Stimulated activated CD8-positive, alpha-beta memory T cell treated with anti-CD3 and anti-CD28 coated beads, Interleukin-7, amount 100 ng/mL, for 24 hours (primary cell): ENCODE results near the gene CCND2.
"Not testable (repeated sequence)": the region's sequence is repeated elsewhere in the genome, so short reads cannot be mapped to it uniquely, and the experiment has no call there.

ENCODE experiments used
- DNase-seq: peaks from one replicate; pipeline ENCODE4 v3.0.0-alpha.2; 2020; ENCODE audit warnings: low read depth

The CCND2 gene

DNA sequence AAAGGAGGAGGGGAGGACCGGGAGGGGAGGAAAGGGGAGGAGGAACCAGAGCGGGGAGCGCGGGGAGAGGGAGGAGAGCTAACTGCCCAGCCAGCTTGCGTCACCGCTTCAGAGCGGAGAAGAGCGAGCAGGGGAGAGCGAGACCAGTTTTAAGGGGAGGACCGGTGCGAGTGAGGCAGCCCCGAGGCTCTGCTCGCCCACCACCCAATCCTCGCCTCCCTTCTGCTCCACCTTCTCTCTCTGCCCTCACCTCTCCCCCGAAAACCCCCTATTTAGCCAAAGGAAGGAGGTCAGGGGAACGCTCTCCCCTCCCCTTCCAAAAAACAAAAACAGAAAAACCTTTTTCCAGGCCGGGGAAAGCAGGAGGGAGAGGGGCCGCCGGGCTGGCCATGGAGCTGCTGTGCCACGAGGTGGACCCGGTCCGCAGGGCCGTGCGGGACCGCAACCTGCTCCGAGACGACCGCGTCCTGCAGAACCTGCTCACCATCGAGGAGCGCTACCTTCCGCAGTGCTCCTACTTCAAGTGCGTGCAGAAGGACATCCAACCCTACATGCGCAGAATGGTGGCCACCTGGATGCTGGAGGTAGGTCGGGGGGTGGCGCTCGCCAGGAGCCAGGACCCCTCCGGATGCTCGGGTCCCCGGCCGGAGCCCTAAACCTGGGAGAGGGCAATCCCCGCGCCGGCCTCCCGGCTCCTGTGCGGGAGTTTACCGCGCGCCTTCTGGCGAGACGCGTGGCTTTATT is at the start of gene CCND2:
TSS of gene CCND2 (plus strand) at position 111 of the 744 bp plus-strand sequence. CDS start at position 390, 279 bp downstream.
- no peak for DNase-seq

DNA sequence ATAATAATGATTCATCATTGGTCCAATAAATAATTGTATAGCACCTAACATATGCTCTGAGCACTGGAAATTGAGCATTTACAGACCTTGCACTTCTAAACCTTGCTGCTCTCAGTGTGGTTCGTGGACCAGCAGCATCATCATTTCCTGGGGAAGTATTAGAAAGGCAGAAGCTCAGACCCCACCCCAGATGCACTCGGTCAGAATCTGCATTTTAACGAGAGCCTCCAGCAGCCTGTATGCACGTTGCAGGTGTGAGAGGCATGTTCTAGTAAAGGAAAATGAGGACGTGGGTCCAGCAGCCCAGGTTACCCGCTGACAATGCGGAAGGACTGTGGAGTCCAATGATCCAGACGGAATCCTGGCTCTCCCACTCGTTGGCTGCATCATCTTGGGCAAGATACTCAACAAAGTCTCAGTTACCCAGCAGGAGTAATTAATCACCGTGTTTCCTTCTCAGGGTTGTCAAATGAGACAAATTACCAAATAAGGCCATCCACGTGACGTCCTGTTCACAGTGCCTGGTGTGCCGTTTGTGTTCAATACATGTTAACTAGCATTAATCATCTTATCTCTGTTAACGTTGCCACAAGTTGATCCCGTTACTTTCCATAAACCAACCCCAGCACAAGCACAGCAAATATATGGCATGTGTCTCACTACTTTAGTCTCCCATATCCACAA is 49.2 kb upstream of the CCND2 start:
- DNase-seq: no peak

DNA sequence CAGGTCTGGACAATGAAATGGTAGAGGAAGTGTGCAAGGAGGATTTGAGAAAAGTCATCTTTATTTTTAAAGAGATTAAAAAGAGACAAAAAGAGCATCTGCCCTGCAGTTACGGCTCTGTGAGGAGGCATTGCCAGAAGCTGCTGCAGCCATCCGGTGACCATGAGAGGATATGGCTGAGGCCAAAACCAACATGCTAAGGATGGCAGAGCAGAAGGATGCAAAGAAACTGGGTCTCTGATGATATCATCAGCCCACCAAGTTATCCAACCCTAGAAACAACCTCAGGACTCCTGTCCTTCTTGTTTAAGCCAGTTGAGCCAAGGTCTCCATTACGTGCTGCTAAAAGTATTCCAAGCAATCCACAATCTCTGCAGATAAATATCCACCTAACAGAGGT is 48.0 kb upstream of the CCND2 start:
- no peak for DNase-seq

DNA sequence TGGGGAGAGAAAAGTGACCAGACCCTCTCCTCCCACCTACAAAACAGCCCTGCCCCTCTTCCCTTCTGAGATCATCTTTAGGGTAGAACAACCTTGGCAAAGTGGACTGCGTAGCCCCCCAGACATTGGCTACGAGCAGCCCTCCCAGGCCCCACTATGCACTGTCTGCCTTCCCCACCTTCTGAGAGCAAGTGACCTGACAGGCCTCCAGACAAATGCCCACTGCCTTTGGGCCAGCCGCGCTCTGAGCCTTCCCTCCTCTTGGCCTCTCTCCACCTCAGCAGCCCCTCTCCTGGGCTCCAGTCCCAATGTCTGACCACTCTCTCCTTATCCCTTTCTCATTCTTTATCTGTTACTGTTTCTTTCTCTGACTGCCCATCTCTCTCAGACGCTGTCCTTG is 46.5 kb upstream of the CCND2 start:
- no peak for DNase-seq

DNA sequence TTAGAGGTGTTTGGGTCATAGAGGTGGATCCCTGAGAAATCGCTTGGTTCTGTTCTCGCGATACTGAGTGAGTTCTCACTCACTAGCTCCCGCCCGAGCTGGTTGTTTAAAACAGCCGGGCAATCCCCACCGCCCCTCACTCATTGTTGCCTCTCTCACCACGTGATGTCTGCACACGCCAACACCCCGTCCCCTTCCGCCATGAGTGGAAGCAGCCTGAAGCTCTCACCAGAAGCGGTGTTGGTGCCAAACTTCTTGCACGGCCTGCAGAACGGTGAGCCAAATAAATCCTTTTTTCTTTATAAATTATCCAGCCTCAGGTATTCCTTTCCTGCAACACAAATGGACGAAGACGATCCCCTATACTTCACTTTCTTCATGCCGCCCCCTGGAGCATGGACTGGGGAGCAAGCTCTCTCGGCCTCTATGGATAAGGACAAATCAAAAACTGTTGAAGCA is 45.4 kb upstream of the CCND2 start:
- DNase-seq: no peak

DNA sequence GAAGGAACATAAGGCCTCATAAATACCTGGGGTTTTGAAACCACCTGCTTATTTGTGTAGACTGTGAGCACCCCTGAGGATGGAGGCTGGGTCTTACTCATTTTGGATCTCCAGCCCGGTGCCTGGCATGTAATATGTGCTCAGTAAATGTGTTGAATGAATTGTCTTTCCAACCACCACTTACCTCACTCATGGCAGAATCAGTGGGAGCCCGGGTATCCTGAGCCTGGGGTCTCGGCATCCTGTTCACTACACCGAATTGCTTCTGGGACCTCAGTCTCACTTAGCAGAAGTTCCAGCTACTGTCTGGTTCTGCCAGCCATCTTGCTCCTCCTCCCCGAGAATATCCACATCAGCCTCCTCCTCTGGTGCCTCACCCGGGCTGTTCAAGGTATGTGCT is 43.0 kb upstream of the CCND2 start:
- no peak for DNase-seq

DNA sequence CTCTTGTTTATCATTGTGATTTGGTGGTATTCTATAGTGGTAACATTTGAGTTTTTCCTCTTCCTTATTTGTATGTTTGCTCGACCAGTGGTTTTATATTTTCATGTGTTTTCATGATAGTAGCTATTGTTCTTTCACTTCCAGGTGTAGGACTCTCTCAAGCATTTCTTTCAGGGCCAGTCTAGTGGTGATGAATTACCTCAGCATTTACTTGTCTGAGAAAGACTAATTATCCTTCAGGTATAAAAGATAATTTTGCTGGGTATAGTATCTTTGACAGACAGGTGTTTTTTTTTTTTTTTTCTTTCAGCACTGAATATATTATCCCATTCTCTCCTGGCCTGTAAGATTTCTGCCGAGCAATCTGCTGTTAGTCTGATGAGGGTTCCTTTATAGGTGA is 35.0 kb upstream of the CCND2 start:
- no peak for DNase-seq

DNA sequence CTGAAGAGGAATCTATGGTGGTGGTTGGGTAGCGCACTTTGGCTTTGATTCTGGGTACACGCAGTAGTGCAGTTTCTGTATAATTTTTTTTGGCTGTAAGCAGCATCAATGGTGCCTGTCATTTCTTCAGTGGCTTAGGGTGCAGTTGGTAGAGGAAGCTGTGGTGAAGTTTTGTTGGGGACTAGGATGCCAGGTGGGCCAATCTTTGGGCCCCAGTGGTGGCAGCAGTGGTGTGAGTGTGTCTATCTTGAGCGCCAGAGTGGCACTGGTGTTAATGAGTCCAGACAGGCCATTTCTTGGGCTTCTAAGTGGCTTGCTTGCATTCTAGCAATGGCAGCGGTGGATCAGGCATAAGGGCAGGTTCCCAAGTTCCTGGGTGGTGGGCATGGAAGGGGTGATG is 33.8 kb upstream of the CCND2 start:
- DNase-seq: no peak

DNA sequence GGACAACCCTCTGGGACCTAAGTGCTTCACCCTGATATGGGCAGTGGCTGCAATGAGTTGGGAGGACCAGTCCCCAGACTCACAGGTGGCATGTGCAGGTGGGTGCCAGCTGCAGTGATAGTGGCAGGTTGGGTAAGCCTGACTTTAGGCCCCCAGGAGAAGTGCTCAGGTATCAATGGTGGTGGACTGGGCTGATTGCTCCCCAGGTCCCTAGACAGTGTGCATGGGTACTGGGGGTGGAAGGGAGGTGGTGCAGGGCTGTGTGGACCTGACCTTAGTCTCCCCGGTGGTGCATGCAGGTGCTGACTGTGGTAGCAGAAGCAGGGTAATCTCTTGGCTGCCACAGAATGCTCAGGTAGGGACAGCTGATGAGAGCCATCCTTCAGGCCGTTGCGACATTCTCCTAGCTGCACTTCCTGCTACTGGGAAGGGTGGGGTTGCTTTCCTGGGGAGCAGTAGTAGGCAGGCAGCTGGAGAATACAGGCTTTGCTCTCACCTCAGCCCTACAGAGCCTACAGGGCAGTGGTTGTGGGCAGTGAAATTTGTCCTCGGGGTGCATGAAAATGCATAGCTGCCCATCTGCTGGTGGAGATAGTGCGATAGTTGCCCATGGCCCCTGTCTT is 33.3 kb upstream of the CCND2 start:
- DNase-seq: no peak

DNA sequence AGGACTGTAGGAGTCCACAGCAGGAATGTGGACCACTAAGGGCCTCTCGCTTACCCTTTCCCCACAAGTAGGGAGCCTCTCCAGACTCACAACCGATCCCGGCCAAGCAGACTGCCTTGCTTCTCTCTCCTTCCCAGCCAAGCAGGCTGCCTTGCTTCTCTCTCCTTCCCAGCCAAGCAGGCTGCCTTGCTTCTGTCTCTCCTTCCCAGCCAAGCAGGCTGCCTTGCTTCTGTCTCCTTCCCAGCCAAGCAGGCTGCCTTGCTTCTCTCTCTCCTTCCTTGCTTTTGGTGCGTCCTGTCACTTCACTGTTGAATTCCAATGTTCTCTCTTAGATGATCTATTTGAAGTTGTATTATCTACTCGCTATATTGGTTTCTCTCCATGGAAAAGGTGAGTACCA is 32.6 kb upstream of the CCND2 start:
- DNase-seq: no peak

DNA sequence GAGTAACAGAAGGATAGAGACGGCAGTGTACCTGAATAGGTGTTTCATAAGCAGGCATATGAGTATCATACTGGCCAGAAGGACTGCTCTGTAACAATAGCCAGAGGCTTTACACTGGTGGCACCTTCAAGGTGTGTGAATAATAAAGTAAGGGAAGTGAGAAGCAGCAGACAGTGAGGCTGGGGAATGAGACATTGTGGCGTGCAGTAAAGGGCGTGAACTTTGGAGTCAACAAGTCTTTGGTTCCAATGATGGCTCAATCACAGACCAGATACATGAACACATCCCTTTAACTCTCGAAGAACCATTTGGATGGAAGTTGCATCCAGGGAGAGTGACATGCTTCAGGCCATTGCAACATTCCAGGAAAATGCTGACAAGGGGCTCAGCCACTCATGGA is 32.0 kb upstream of the CCND2 start:
- DNase-seq: no peak

DNA sequence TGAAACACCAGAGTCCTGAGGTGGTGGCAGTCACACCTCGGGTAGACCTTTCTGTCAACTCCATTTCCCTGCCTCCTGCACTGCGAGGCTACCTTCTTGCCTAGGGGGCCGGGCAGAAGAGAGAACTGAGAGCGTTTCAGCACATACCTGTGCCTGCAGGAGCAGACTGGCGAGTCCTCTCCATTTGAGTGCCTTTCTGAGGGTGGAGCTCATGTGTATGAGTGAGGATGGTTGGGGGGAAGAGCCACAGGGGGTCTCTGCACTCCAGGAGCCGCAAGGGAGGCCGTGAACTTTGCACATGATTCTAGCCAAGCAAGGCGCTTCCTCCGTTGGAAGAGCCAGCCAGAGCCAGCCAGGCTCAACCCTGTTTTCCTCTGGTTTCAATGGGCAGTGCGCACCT is 31.0 kb upstream of the CCND2 start:
- no peak for DNase-seq

DNA sequence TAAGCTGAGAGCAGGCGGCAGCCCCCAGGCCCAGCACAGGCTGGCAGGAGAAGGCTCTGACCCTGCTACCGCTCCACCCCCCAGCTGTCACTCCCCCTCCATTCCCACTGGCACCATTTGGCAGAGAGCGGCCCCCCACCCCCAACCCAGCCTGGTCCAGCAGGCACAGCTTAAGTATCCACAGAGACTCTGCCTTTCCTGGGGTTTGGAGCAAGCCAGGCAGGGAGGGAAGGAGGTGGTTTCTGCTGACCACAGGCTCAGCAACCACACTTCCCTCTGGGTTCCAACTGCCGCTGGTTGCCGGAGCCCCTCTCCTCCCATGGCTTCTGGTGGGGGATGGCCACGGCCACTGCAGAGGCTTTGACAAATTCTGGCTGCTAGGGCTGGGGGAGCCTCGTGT is 30.5 kb upstream of the CCND2 start:
- no peak for DNase-seq

DNA sequence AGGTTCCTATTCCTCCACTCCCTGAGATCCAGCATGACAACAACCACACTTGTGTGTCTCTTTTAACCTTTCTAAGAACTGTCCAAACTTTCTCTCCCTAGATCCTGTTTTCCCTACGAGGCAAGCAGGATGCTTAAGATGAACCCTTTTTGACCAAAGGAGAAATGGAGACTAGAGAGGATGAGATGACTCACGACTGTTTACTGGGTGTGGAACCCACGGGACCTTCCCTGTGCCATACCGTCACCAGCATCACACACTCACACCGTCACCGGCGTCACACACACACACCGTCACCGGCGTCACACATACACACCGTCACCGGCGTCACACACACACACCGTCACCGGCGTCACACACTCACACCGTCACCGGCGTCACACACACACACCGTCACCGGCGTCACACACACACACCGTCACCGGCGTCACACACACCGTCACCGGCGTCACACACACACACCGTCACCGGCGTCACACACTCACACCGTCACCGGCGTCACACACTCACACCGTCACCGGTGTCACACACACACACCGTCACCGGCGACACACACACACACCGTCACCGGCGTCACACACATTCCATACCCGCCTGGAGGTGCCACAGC is 30.0 kb upstream of the CCND2 start:
- not testable (repeated sequence) for DNase-seq

DNA sequence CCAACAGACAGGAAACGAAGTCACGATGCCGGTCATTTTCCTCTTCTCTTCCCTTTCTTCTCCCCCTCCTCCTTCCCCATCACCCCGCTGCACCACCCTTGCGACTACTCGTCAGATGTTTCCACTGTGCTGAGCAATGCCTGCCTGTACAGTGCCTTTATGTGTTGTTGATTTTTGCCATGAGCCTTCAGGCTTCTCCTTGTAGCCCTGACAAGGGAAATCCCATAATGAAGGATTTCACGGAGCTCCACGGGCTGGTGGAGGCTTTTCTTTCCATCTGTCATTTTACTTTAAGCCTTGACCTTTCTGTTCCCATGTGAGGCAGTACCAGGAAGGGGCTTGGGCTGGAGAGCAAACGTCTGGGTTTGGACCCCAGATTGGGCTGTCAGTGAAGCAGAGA is 28.7 kb upstream of the CCND2 start:
- DNase-seq: no peak

DNA sequence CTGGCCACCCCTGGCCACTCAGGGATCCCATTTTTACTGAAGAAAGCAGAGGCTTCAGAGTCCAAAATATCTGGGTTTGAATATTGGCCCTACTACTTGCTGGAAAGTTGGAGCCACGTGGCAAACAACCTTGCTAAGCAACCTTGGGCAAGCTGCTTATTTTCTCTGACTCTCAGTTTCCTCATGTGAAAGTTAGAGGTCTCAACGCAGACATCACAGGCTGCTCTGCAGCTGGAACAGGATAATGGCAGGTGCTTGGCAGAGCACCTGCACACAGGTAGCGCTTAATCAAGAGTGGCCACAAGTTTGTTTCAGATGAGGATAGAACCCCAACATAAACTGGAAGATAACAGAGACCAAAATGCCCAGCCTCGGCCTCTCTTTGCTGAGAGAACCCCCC is 28.1 kb upstream of the CCND2 start:
- DNase-seq: no peak

DNA sequence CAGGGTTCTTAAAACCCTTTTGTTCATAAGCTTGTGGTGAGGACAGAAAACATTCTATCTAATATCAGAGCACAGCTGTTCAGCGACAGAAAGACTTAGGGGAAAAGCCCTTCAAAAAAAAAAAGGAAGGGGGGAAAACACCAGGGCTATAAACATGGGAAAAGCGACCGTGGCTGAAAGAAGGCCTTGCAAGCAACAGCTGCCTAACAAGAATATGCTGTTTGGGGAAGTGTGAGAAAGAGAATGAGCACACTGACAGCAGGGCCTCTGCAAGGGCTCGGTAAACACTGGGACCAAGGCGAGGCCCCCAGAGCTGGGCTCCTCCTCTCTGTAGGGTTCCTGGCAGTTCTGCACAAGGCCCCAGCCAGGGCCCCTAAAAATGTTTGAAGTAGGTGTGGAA is 27.4 kb upstream of the CCND2 start:
- DNase-seq: no peak

DNA sequence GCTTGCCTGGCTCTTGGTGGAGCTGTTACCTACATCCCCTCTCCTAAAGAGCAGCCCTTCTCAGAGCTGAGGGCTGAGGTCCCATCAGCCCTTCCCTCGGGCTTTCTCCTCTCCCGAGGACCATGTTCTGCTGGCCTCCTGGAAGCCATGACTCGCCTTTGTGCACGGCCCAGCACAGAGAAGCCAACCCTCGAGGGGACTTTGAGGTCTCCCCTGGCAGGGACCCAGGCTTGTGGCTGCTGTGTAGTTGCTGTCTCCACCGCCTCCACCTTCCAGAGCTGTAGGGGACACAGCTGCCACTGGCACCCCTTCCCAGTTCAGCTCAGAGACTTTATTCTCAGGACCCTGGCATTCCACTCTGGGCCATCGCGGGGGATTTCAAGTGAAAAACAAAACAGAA is 22.9 kb upstream of the CCND2 start:
- no peak for DNase-seq

DNA sequence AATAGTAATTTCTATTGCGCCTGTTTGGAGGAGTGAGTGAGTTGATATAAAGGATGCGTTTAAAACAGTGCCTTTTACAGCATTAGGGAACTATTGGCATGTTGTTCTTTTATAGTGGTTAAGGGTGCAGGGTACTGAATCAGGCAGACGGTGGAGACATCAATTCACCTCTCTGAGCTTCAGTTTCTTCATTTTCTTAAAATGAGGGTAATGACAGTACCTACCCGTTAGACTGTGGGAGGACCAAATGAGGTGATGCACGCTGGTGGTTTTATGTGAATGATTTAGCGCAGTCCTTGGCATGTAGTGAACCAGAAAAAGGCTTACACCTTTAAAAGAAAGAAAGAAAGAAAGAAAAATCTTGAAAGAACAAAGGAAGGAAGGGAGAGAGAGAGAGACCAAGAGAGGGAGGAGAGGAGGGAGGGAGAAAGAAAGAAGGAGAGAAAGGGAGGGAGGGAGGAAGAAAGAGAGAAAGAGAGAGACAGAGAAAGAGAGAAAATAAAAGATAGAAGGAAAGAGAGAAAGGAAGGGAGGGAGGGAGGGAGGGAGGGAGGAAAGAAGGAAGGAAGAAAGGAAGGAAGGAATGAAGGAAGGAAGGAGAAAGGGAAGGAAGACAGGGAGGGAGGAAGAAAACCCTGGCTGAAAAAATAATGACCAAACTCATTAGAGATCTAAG is 22.2 kb upstream of the CCND2 start:
- no peak for DNase-seq

DNA sequence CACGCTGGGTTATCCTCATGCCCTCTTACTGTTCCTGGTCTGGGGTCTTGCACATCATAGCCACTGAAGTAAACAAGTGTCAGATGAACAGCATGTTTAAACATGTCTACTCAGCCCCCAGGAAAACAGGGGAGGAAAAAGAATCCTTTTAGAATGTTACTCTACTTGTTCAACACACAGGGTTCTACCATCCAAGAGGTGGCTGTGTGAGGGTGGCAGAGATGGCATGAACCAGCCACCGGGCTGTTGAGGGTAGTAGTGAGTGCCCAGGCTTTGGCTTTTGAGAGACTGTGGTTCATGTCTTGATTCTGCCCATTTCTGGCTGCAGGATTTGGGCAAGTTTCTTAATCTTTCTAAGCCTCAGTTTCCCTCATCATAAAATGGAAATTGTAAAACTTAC is 21.6 kb upstream of the CCND2 start:
- DNase-seq: no peak

DNA sequence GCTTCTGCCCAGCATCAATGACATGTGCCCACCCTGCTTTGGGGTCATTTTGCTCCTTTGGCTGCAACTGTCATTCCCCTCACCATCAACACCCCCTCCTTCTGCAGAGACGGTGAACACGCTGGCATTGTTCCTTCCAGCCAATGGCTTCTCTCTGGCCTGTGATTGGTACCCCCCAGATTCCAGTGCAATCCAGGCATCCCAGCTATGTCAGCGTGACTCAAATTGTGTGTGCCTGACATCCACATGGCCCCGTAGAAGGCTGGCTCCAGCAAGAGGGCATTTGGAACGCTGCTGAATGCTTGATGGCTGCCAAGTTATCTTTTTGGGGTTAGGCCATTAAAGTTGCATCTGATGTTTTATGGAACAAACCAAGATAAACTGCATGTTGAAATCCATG is 21.0 kb upstream of the CCND2 start:
- no peak for DNase-seq

DNA sequence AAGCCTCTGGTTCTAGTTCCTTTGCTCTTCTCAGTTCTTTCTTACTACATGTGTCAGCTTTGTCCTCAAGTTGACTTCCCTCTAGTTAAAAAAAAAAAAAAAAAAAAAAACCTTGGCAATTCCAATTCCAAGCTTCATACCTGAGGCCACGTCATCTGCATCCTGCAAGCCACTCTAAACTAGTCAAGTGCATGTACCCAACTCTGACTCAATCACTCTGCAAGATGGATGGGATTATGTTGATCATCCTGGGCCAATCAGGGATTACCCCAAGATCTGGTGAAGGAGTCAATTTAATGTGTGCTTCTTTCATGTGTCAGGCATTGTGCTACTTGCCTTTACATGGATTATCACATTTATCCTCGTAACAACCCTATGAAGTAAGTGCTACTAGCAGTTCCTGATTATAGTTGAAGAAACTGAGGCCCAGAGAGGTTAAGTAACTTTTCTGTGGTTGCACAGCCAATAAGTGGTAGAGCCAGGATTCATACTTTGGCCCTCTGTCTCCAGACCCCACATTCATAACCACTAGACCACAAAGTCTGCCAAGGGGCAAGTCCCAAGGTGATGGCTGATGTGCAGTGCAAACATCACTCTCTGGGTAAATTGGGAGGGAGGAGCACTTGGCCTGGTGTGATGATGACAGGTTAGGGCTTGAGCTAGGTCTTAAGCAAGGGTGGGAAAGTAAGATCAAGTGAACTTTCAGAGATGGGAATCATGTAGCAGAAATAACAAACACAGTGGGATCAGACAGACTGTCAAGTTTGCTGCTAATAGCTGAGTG is 17.3 kb upstream of the CCND2 start:
- DNase-seq: no peak
